ENCODE results near the gene BICD1. TPM values are rescaled to one million over a fixed set of nuclear protein-coding genes. Genes with fewer than 3 reads are reported as not detected.

Gene BICD1
- total and polyA plus RNA-seq, 2 experiments from 2014 or later, result 59.3 to 83.6 TPM

- TF ChIP-seq EZH2phosphoT487 (IDR thresholded peaks at IDR 0.05; ENCODE audit: unreplicated experiment), result no peak
- TF ChIP-seq NANOG (IDR thresholded peaks at IDR 0.05; ENCODE audit: borderline replicate concordance), result no peak
- no peak for TF ChIP-seq STAT1 (IDR thresholded peaks at IDR 0.05; ENCODE audit: unreplicated experiment)
- TF ChIP-seq EZH2 (IDR thresholded peaks at IDR 0.05; ENCODE audit: low read depth, unreplicated experiment), result no peak
- no peak for TF ChIP-seq ETS1 (IDR thresholded peaks at IDR 0.05)
- TF ChIP-seq CTCF (conservative IDR thresholded peaks at IDR 0.05; ENCODE audit: low read depth in 2 of 2), result no peak
These were observed 40.4 kb upstream of the BICD1 start (continued) for GRCh38 chr12:32066206-32066605.

- H2AFZ ChIP-seq, result no peak overlapping the region
- H3K27ac ChIP-seq (ENCODE audit: low read depth), result no peak overlapping the region
- no peak overlapping the region for H3K4me2 ChIP-seq
- H3K4me1 ChIP-seq (ENCODE audit: insufficient read depth), result no peaks in the 10 kb centered on the region
- DNase-seq (ENCODE audit: low spot score) (no peak), ATAC-seq (no peak)
- H3K9me2 ChIP-seq (ENCODE audit: insufficient read depth), result no peaks in the 10 kb centered on the region
- H3K4me1 Mint-ChIP-seq, result peaks cover 4% of the 10 kb centered on the region; the same call in 2 of the 3 replicates
- peaks cover 2% of the 10 kb centered on the region for H3K27me3 Mint-ChIP-seq (ENCODE audit: insufficient read depth, low read depth, poor library complexity)
- H3K4me3 ChIP-seq, result no peak overlapping the region
- H3K4me3 Mint-ChIP-seq, result no peak overlapping the region
- H3K79me2 ChIP-seq (replicated peaks; ENCODE audit: insufficient read depth), result no peaks in the 10 kb centered on the region
- no peaks in the 10 kb centered on the region for H3F3A ChIP-seq (replicated peaks; ENCODE audit: low read depth)
- no peaks in the 10 kb centered on the region for H4K20me1 ChIP-seq (replicated peaks; ENCODE audit: insufficient read depth)
- no peaks in the 10 kb centered on the region for H3K27me3 ChIP-seq (ENCODE audit: insufficient read depth)
- peaks cover 14% of the 10 kb centered on the region for H3K36me3 Mint-ChIP-seq (ENCODE audit: low read depth)
- peaks cover 17% of the 10 kb centered on the region for H3K9me3 Mint-ChIP-seq
- no peak overlapping the region for H3K27ac Mint-ChIP-seq
- H3K36me3 ChIP-seq (ENCODE audit: insufficient read depth), result 0 out of 2 replicates have a peak, but pooled peaks cover 6% of the 10 kb centered on the region
- TF ChIP-seq ZNF331 (CRISPR knock-in tag; IDR thresholded peaks at IDR 0.05; ENCODE audit: low read depth) (no peak), ZNF462 (CRISPR knock-in tag; IDR thresholded peaks at IDR 0.05) (no peak), CTCF (conservative IDR thresholded peaks at IDR 0.05; ENCODE audit: low read depth in 2 of 2) (no peak), POLR2AphosphoS5 (IDR thresholded peaks at IDR 0.05; ENCODE audit: low read depth) (no peak), REST (IDR thresholded peaks at IDR 0.05; ENCODE audit: unreplicated experiment) (no peak)
These were observed 37.6 kb upstream of the BICD1 start for GRCh38 chr12:32069071-32069470.
